T-helper 1 cell treated with Interleukin-12 subunit alpha and Interleukin-12 subunit beta and Interleukin-4 antibody, amounts not matched to agents 30 ng/mL and 1 ng/mL, for 36 hours (primary cell): ENCODE results near the gene MYO7B. TPM values are rescaled to one million over a fixed set of nuclear protein-coding genes. Genes with fewer than 3 reads are reported as not detected.

Experiments used
- intact Hi-C: fragments of 100-400 bp; cut with micrococcal nuclease; formaldehyde crosslinking; loops from one replicate; pipeline ENCODE4 v1.15.1; 2024
- total RNA-seq: library from RNA; stranded (reverse); gene quantifications from 2 replicates; pipeline ENCODE4 v1.2.3, GENCODE V29; 2022

MYO7B gene
- total RNA-seq, 1 donor from 2014 or later = 0.54 TPM

DNA sequence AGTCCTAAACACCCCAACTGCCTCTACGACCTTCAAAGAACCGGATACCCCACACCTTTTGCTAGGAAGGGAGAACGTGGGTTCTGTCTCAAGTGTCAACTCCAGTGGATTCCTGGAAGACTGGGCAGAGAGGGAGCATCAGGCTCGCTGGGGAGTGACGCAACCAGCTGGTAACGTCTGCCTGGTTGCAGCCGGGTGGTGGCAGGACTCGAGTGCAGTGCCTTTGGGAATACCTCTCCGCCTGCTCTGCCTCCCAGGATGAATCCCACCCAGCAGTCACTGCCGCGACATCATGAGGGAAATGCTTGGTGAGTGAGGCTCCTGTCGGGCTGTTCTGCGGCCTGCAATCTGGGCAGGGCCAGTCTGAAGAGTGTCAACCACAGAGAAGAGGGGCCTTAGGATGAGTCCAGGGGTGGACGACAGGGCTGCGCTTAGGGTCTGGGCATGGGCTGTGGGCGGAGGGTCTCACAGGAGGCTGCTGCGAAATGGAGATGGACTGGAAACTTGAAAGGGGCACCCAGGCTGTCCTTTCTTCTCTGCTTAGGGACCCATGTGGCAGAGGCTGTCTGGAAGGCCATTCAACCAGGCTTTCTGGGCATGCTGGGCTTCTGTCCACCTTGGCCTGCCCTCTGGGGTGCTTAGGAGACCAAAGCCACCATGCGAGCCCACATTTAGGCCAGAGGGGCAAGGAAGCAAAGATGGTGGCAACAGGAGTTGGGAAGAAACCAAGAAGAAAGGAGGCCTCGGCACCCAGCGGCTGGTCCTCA, 123.3 kb downstream of the MYO7B start:
- intact Hi-C loops = no loop called here

DNA sequence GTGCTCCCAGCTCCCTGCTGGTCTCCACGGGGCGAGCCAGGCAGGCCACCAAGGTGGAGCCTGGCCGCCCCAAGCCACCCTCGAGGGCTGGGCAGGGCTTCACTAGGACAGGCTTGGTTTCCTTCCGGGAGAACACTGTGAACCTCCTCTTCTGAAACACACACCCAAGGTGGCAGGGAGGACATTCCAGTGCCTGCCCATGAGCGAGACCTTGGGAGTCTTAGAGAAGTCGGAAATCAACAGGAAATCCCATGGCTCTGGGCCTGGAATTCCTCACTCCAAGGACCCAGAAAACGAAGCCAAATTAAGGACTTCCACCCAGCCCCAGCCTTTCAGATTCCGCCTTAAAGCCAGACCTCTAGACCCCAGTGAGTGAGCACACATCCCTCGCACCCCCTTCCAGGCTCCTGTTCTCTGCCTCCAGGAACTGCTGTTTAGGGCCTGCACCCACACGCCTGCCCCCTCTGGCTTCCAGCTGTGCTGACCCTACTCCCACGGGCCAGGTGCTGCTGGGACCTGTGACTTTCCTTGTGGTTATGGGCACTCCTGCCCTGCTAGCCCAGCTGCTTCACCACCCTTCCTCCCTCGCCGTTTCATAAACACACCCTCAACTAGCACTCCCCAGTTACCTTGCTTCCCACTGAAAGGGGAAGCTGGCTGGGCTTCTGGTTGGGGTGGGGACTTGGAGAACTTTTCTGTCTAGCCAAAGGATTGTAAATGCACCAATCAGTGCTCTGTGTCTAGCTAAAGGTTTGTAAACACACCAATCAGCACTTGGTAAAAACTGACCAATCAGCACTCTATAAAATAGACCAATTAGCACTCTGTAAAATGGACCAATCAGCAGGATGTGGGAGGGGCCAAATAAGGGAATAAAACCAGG, 124.2 kb downstream of the MYO7B start:
- intact Hi-C loops = no loop called here

DNA sequence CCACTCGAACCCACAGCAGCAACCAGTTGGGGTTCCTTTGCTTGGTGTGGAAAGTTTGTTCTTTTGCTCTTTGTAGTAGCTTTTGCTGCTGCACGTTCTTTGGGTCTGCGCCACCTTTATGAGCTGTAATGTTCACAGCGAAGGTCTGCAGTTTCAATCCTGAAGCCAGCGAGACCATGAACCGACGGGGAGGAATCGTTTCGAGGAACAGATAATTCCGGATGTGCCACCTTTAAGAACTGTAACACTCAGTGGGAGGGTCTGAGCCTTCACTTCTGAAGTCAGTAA, 124.8 kb downstream of the MYO7B start:
- intact Hi-C loops = no loop called here

DNA sequence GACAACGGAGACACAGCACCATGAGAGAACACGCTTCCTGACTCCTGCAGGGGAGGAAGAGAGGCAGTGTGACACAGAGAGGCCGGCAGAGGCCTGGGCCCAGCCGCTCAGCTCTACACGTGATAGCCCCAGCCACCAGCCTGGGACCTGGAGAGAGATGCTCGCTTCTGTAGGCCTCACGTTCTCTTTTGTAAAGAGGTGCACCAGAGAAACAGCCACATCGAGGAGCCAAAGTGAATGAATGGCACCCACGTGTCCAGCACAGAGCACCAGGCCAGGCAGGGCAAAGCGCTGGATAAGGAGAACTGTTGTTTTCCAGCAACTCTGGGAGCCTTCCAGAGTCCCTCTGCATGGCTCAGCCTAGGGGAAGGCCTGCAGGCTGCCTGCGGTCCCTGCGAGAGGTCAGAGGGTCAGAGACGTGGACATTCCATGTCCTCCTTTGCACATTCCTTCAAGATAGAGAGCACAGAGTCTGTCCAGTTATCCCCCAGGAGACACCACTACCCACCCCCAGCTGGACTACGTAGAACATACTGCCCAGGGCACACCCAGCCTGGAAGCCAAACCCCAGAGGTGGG, 125.7 kb downstream of the MYO7B start:
- intact Hi-C loops = no loop called here

DNA sequence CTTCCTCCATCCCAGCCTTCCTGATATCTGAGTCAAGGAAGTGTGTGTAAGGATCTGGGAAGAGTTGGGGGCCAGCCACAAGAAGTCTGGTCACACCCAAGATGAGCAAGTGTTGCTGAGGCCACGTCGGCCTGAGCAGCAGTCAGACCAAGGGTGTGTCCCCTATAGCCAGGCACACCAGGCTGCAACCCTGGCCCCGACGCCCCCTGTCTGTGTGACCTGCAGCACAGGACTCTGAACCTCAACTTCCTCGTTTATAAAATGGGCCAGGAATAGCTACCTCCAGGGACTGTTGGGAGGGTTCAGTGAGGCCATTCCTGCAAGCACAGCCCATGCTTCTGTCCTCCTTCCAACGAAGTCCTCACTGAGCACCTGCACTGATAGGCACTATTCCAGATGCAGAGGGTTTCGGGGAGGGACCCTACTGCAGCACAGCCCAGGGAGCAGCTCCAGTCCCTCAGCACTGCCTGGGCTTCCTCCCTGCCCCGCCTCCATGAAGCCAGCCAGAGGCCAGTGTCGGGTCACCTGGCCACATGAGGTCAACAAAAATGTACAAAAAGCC, 126.5 kb downstream of the MYO7B start:
- intact Hi-C loops = no loop called here

DNA sequence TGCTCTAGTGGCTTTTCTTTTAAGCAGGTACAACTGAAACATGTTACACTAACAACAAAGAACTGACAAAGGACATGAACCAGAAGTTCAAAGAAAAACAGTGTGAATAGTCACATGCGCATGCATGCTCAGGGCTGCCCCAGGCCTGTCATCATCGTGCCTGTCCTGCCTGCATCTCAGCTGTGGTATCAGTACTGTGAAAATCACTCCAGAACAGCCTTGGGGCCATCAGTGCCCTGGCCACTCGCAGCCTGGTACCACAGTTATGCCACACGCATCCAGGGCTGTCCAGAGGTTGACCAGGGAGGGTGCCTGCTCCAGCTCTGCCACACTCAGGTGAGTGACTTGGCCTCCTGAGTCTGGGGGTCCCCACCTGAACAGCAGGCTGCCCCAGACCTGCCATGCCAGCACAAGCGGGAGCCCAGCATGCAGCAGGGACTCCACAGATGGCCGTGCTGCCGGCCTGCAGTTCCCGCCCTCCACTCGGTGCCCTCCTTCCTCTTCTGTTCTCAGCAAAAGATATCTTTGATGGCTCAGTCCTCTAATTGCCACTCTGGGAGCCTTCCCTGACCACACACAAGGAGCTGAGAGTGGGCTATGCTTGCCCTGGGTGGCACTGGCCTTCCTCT, 127.6 kb downstream of the MYO7B start:
- intact Hi-C loops = no loop called here

DNA sequence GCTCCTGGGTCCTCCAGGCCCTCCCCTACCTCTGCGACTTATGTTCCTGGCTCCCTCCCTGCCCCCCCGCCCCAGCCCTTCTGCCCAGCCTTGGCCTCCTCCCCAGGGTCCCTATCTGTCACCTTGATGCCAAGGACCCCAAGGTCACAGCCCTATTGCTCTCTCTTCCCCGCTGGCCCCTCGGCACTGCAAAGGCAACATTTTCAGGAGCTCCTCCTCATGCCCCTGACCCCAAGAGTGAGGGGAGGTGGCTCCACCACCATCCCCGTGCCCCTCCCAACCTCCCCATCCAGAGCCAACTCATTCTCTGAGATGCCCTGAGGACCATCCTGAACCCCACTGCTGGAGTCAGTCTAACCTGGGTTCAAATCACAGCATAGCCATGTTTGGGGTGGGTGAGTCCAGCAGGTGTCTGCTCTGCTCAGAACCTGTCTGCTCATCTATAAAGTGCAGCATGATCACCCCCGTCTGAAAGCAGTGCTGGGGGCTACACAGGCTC, 128.1 kb downstream of the MYO7B start:
- intact Hi-C loops = no loop called here

DNA sequence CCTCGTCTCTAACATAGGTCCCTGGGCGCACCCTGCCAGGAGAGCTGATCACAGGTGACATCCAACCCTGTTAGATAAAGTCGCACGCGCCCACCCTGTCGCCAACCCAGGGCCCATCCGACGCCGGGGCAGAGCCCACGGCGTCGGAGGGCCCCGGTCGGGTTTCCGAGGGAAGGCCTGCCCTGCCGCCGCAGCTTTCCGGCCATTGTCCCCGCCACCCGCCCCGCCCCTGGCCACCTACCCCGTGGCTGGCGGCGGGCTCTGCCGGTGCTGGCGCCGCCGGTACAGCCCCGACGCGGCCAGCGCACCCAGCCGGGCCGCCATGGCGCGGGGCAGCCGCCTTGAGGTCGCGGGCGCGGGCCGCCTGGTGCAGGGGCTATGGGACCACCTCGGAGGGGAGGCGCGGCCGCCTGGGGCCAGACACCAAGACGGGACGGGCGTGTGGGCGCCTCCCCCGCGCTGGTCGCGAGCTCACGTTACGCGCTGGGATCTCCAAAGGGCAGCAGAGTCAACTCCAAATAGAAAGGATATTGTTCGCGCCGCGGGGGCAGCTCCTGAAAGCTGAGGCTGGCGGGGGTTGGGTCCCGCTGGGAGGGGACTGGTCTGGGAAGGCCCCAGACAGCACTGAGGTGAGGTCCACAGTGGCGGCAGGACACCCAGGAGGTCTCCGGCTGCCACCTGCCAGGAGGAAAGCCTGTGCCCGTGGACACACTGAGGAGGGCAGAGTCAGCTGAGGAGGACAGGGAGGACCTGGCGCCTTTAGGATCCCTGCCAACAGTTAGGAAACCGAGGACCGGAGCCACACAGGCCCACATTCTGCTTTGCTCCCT, 128.8 kb downstream of the MYO7B start:
- intact Hi-C loops = no loop called here

DNA sequence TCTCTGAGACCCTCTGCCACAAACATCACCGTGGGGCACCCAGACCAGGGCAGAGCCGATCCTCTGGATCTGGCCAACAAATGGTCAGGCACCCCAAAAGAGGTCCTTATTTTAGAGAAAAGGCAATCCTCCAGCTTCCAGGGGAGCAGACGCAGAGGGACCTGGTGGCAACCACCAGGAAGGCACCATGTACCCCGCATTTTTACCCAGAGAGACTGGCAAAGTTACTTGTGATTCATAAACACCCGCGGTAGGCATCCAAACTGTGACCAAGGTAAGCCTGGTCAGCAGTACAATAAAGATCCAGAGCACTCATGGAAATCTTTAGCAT, 129.4 kb downstream of the MYO7B start:
- intact Hi-C loops = no loop called here

DNA sequence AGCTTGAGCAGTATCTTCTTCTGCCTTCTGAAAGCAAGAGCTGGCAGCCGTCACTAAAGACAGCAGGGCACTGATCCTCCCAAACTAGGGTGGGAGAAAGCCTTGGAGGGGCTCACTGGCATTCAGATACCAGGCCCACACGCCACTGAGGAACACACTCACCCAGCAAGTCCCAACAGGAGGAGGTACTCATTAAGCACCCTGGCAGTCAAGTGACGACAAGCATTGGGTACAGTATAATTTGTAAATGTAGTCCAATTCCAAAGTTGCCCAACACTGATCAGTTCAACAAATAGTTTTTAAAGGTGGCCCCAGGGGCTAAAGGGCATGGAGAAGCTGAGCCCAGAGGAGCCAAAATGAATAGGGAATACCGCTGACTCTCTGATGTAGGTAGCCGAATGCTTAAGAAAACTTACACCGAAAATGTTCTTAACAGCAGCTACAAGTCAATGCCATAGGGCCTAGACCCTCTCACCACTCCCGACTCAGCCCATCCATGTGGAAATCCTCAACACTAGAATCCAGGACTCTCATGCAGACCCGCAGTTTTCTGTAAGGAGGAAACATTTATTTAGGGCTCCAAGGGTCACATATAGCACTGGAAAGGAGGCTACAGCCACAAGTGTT, 129.9 kb downstream of the MYO7B start:
- intact Hi-C loops = no loop called here

DNA sequence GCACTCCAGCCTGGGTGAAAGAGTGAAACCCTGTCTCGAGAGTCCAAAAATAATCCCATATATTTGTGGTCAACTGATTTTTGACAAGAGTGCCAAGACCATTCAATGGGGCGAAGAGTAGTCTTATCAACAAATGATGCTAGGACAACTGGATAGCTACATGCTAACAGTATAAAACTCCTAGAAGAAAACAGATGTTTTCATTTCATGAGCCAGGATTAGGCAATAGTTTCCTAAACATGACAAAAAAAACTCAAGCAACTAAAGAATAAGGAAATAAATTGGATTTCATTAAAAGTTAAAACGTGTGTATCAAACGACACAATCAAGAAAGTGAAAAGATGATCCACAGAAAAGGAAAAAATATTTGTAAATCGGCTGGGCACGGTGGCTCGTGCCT, 133.6 kb downstream of the MYO7B start:
- intact Hi-C loops = no loop called here

DNA sequence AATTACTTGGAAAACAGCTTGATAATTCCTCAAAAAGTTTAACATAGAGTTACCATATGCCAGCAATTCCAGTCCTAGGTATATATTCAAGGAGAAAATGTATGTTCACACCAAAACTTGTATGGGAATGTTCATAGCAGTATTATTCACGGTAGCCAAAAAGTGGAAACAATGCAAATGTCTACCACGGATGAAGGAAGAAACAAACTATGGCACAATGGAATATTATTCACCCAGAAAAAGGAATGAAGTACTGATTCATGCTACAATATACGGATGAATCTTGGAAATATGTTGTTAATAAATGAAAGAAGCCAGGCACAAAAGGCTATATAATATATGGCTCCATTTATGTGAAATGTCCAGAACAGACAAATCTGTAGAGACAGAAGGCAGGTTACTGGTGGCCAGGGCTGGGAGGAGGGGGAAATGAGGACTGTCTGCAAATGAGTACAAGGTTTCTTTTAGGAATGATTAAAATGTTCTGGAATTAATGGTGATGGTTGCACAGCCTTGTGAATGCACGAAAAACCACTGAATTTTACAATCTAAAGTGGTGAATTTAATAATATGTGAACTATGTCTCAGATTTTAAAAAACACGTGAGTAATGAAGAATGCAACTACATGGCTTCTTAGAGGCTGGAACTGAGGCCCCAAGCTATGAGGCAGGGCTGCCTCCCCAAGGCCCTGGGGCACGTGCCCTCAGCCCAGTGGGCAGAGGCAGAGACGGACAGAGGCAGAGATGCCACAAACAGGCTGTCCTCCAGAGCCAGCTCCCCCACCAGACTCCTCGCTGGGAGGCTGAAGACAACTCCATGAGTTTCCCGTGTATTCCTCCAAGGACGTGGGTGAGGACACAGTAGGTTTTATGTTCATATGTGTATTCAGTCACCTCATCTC, 134.8 kb downstream of the MYO7B start:
- intact Hi-C loops = no loop called here

DNA sequence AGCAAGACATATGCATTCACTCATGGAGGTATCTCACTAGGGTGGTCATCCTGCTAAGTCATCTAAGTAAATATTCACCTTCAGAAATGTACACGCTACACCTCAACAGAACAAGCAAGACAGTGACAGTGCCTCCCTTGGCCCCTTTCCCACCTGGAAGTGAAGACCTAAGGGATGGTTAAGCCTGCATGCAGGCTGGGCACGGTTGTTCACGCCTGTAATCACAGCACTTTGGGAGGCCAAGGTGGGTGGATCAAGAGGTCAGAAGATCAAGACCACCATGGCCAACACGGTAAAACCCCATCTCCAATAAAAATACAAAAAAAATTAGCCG, 135.4 kb downstream of the MYO7B start:
- intact Hi-C loops = no loop called here

DNA sequence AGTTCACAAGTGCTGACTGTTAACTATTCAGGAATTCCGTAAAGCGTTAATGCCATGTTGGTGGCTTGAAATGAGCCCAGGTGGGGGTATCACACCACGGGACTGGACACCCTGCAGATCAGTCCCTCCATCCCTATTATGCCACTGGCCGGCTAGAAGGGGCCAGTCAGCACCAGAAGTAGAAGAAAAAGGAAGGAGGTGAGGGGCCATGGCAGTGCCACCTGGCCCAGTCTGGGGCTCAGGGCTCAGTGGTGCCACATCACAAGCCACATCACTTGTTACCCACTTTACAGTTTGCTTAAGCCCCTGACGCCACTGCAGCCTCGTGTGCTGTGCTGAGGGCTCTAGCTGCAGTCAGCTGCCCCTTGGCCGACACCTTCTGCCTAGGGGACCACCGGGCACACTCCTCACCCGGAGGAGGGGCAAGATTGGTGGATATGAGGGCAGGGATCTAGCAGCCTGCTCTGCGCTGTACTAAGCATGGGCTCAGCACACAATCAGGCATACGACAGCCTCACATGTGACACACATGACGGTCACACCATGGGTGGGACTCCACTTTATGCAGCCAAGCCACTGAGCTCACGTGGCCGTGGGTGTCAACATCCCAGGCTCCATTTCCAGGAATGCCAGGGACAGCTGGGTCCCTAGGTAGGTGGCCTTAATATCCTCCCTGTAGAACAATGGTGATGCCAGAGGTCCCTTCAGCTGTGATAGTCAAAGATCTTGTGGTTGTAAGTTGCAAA, 136.2 kb downstream of the MYO7B start:
- intact Hi-C loops = no loop called here

DNA sequence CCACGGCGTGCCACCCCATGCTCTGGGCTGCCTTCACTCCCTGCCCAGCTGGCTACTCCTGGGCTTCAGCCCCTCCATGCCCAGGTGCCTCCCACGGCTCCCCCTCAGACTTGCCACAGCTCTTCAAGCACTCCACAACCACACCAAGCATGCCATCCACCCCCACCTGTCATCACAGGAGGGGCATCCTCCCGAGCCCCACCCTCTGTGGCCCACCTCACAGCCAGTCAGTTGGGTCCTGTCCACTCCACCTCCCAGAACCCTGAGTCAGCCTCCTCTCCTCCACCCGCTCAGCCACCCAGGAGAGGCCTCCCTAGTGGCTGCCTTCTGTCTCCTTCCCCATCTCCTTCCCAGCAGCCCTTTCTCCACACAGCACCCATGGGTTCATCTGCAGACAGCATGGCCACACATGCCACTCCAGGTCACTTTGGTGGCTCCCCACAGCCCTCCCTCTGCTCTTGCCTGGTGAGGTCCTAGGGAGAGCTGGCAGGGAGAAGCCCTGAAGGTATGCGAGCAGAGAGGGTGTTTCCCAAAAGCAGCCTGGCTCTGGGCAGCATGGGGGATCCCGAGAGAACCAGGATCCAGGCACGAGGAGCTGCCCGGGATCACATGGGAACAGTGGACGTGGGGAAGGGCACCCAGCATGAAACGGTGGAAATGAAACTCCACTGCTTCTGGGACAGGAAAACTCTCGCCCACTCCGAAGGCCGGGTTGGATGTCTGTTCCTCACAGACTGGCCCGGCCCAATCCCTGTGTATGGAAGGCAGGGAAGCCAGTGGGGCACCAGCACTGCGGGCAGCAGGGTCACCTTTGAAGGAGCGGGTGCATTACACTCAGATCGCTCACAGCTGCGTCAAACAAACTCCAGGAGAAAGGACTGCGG, 137.1 kb downstream of the MYO7B start:
- intact Hi-C loops = no loop called here

DNA sequence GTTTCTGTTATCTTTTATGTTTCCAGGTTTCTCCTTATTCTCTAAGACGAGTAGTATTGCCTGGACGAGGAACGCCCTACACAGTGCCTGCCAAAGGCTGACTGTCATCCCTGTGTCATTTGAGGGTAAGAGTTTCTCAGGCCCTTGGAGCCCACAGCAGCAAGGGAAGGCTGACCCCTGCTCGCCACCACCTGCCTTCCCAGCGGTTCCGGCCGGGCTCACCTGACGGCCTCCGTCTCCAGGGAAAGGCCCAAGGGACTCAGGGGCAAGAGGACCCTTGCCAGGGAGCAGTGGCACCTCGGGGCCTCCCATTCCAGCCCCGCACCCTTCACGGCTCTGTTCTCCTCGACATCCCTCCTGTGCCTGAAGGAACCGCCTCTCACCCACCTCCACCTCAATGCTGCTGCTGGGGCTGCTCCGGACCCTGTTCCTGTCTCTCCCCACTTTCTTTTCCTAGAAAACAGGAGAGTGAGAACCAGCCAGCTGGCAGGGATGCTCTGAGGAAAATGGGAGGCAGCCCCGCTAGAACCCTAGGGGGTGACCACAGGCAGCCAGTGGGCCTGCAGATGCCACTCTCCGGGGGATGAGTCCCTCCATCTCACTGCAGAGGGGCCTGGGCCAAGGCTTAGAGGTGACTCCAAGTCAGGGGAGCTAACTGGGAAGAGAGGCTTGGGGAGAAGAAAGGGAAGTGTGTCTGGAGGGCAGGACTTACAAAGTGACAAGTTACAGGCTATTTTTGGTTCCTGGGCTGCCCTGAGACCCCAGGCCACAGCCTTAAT, 138.0 kb downstream of the MYO7B start:
- intact Hi-C loops = no loop called here
